Measurements from ENCODE around the gene GTF2A1.
A peak's percentile ranks its signal among the peaks of the same experiment; 100 is the strongest.
"Not testable (repeated sequence)": the region's sequence is repeated elsewhere in the genome, so short reads cannot be mapped to it uniquely, and the experiment has no call there.

Gene GTF2A1

DNA sequence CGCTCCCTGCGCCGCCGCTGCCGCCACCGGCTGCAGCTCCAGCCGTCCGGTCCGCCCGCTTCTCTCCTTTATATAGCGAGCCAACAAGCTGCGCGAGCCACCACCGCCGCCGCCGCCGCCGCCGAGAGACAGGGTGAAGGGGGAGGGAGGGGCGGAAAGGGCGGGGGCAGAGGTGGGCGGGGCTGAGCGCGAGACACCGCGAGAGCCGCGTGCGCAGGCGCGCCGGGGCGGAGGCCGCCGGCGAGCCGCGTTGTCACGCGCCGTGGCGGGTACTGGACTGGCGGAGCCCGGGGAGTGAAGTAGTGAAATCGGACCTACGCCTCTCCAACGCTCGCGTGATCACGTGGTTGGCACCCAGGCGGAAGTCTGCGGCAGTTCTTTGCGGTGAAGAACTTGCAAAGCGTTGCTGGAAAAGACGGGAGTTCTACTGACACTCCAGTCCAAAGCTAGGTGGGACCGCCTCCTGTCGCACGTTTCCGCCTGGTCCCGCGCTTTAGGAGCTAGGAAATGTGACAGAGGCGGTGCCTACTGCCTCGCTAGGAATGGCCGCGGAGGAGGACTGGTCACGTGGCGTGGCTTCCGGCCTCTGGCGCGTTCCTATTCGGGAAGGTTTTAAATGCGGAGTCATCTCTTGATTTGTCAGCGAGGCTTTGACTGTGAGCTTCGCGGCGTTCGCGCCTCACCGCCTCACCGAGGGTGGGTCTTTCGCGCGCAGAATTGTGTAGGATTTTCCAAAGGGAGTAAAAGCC, at the start of gene GTF2A1:
TSS of gene GTF2A1 (minus strand) at position 130 of the 749 bp plus-strand sequence. CDS start 441 bp downstream, outside the sequence.
- peak; percentile 82 for DNase-seq (ENCODE audit: low read depth)

DNA sequence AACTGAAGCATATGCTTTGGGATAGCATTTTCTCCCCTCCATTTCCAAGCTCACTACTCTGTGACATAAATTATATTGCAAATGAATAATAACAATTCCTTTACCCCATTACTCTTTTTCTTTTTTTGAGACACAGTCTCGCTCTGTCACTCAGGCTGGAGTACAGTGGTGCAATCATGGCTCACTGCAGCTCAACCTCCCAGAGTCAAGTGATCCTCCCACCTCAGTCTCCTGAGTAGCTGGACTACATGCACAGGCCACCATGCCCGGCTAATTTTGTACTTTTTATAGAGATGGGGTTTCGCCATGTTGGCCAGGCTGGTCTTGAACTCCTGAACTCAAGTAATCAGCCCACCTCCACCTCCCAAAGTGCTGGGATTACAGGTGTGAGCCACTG, 49.2 kb upstream of the GTF2A1 start:
- DNase-seq (ENCODE audit: low read depth) = no peak

GRCh38 chr14:81269100-81269978, 48.6 kb upstream of the GTF2A1 start:
- DNase-seq (ENCODE audit: low read depth) = no peak

DNA sequence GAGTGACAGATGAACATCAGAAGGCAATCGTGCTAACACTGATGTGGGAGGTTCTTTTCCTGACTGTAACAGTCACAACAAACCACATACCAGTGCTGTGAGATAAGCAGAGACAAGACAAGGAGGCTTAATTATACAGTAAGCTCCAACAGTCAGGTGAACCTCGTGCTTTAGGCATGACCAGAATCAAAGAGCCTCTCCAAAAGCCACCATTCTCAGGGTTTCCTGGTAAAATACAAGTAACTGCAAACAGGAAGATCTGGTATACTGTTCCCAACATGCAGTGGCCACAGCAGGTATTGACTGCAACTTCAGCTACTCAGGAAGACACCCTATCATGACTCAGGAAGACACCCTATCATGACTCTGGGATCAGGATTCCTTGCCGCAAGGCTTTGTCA, 47.3 kb upstream of the GTF2A1 start:
- no peak for DNase-seq (ENCODE audit: low read depth)

GRCh38 chr14:81265636-81266169, 44.9 kb upstream of the GTF2A1 start:
- DNase-seq (ENCODE audit: low read depth) = no peak

DNA sequence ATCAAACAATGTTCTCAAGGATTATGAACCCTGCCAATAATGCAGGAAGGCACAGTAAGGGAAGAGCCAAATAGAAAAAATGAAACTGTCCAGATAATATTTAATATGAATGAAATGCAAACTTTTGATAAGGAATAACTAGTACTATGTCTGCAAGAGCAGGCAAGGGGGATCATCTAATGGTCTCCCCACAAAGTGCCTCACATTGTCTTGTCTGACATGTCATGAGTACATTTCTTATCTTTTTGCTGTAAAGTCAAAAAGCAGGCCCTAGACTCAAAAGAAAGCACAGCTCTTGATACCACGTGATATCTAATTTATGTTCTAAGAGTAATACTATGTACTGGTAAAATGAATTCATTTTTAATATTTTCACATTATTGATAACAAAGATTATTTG, 43.9 kb upstream of the GTF2A1 start:
- DNase-seq (ENCODE audit: low read depth) = no peak

DNA sequence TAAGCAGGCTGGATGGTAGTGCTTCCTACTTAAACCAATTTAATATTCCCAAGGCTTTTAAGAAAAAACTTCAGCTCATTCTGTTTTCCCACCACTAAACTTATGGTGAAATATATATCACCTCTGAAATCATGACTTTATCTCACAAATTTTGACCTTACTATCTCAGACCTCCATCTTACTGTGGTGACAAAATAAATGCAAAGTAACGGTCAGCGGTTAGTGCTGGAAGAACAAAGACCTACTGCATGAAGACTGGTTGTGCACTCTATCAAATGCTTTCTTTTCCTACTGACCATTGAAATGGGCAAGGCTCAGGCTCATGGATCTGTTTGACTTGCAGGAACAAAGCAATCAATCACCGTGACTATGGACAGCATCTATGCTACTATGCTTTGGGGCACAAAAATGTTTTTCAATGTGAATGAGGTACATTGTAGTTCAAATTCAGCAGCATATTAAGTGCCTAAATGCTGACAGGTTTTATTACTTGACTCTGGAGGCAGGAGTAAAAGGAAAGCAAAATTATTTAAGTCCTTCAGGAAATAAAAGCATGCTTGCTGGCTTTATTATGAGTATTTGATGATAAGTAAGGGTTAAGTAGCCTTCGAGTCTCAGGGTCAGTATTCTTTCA, 43.1 kb upstream of the GTF2A1 start:
- DNase-seq (ENCODE audit: low read depth) = no peak

GRCh38 chr14:81261176-81261575, 40.4 kb upstream of the GTF2A1 start:
- DNase-seq (ENCODE audit: low read depth) = no peak

- DNase-seq (ENCODE audit: low read depth) = no peak
Observed at GRCh38 chr14:81260732-81261131, 40.0 kb upstream of the GTF2A1 start.

DNA sequence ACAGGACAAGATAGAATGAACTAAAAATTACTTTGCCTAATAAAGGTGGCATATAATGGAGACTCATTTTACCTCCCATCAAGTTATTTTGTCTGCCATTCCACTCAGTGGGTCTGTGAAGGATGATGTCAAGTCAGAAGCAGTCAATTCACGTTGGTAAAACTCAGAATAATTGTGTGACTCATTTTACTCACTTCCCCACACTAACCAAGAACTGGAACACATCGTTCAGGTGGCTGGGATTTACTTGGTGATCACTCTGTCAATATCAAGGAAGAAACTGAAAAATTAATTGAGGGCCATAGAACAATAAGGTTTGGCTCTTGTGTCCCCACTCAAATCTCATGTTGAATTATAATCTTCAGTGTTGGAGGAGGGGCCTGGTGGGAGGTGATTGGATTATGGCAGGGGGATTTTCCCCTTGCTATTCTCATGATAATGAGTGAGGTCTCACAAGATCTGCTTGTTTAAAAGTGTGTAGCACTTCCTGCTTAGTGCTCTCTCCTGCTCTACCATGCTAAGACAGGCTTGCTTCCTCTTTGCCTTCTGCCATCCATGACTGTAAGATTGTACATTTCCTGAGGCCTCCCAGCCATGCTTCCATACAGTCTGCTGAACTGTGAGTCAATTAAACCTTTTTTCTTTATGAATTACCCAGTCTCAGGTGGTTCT, 35.7 kb upstream of the GTF2A1 start:
- no peak for DNase-seq (ENCODE audit: low read depth)

GRCh38 chr14:81252278-81252677, 31.5 kb upstream of the GTF2A1 start:
- DNase-seq (ENCODE audit: low read depth) = no peak

GRCh38 chr14:81247271-81247766, 26.6 kb upstream of the GTF2A1 start:
- DNase-seq (ENCODE audit: low read depth) = no peak

- DNase-seq (ENCODE audit: low read depth) = no peak
Observed at GRCh38 chr14:81246461-81247270, 25.9 kb upstream of the GTF2A1 start.

DNA sequence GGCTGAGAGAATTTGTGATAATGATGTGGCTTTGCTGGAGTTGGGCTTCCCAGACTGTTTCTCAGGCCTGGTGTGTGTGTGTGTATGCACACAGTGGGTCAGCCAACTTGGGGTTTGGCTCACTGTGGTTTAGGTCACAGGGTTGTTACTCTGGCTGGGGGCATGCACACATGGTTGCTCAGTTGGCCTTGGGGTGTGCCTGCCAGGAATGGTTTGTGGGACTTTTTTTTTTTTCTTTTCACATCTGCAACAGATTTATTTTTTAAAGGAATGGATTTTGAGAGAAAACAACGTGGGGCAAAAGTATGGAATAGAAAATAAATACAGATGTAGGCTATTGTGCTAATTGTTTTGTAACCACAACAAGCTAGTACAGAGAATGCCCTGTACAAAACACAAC, 25.0 kb upstream of the GTF2A1 start:
- DNase-seq (ENCODE audit: low read depth) = no peak

- not testable (repeated sequence) for DNase-seq (ENCODE audit: low read depth)
Observed at GRCh38 chr14:81244431-81244830, 23.7 kb upstream of the GTF2A1 start.

GRCh38 chr14:81243499-81243898, 22.7 kb upstream of the GTF2A1 start:
- no peak for DNase-seq (ENCODE audit: low read depth)

DNA sequence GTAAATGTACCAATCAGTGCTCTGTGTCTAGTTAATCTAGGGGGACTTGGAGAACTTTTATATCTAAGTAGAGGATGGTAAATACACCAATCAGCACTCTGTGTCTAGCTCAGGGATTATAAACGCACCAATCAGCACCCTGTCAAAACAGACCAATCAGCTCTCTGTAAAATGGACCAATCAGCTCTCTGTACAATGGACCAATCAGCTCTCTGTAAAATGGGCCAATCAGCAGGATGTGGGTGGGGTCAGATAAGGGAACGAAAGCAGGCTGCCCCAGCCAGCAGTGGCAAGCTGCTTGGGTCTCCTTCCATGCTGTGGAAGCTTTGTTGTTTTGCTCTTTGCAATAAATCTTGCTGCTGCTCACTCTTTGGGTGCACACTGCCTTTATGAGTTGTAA, 16.1 kb upstream of the GTF2A1 start:
- DNase-seq (ENCODE audit: low read depth) = not testable (repeated sequence)

DNA sequence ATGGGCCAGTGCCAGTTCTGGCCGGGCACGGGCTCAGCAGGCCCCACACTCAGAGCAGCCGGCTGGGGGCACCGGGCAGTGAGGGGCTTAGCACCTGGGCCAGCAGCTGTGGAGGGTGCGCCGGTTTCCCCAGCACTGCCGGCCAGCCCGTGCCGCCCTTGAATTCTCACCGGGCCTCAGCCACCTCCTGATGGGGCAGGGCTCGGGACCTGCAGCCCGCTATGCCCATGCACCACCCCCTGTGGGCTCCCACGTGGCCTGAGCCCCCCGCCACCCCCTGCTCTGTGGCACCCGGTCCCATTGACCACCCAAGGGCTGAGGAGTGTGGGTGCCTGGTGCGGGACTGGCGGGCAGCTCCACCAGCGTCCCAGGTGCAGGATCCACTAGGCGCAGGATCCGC, 15.4 kb upstream of the GTF2A1 start:
- DNase-seq (ENCODE audit: low read depth) = no peak

GRCh38 chr14:81235096-81235495, 14.3 kb upstream of the GTF2A1 start:
- DNase-seq (ENCODE audit: low read depth) = no peak

GRCh38 chr14:81234278-81234677, 13.5 kb upstream of the GTF2A1 start:
- DNase-seq (ENCODE audit: low read depth) = no peak

DNA sequence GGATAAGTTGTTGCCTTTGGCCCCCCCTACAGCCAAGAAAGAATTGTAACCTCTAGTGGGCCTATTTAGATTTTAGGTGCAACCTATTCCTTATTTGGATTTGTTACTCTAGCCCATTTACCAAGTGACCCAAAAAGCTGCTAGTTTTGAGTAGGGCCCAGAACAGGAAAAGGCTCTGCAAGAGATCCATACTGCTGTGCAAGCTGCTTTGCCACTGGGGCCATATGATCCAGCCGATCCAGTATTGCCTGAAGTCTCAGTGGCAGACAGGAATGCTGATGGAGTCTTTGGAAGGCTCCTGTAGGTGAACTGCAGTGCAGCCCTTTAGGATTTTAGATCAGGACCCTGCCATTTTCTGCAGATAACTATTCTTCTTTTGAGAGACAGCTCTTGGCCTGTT, 12.9 kb upstream of the GTF2A1 start:
- no peak for DNase-seq (ENCODE audit: low read depth)

Measured in CMK (cell line).